Activated T-helper 9 cell treated with anti-CD3 and anti-CD28 coated beads, Interleukin-2, amount 50 U/mL, for 16 hours (primary cell): ENCODE measurements around the gene KLHL17.

ENCODE experiments used
- DNase-seq: peaks from one replicate; pipeline ENCODE4 v3.0.0-alpha.2; 2020; ENCODE audit warnings: low read depth

The KLHL17 gene

GRCh38 chr1:923131-923990 lies 37.0 kb upstream of the KLHL17 start, which contains the start of gene SAMD11:
TSS of gene SAMD11 (plus strand) at chr1:923923. CDS start at chr1:924432, 509 bp downstream.
- peak; percentile 43 for DNase-seq

GRCh38 chr1:923991-924655 lies 36.3 kb upstream of the KLHL17 start:
- DNase-seq, result no peak

GRCh38 chr1:924656-925560 lies 35.5 kb upstream of the KLHL17 start:
- no peak for DNase-seq

GRCh38 chr1:925561-926421 lies 34.6 kb upstream of the KLHL17 start:
- DNase-seq, result no peak

- no peak for DNase-seq
Measured at GRCh38 chr1:927234-927633, 33.1 kb upstream of the KLHL17 start.

- DNase-seq, result no peak
Measured at GRCh38 chr1:927748-928147, 32.6 kb upstream of the KLHL17 start.

GRCh38 chr1:928825-929661 lies 31.3 kb upstream of the KLHL17 start:
- DNase-seq, result no peak

- no peak for DNase-seq
Measured at GRCh38 chr1:929712-930632, 30.4 kb upstream of the KLHL17 start.

GRCh38 chr1:930633-931138 lies 29.7 kb upstream of the KLHL17 start:
- no peak for DNase-seq

- no peak for DNase-seq
Measured at GRCh38 chr1:931380-932172, 28.8 kb upstream of the KLHL17 start.

- no peak for DNase-seq
Measured at GRCh38 chr1:932173-932510, 28.2 kb upstream of the KLHL17 start.

GRCh38 chr1:932776-933602 lies 27.4 kb upstream of the KLHL17 start:
- no peak for DNase-seq

- no peak for DNase-seq
Measured at GRCh38 chr1:933603-933940, 26.8 kb upstream of the KLHL17 start.

GRCh38 chr1:934991-935750 lies 25.2 kb upstream of the KLHL17 start:
- DNase-seq, result no peak

- DNase-seq, result no peak
Measured at GRCh38 chr1:935751-936231, 24.6 kb upstream of the KLHL17 start.

GRCh38 chr1:936348-937264 lies 23.8 kb upstream of the KLHL17 start:
- no peak for DNase-seq
